ENCODE data around the gene AQP5. TPM values are rescaled to one million over a fixed set of nuclear protein-coding genes. Genes with fewer than 3 reads are reported as not detected.

AQP5 gene
- total and polyA plus RNA-seq, 2 donors (not counting 3 experiments of a cell fraction or from before 2014, with no cell fraction given): 0.95 to 2.3 TPM

DNA sequence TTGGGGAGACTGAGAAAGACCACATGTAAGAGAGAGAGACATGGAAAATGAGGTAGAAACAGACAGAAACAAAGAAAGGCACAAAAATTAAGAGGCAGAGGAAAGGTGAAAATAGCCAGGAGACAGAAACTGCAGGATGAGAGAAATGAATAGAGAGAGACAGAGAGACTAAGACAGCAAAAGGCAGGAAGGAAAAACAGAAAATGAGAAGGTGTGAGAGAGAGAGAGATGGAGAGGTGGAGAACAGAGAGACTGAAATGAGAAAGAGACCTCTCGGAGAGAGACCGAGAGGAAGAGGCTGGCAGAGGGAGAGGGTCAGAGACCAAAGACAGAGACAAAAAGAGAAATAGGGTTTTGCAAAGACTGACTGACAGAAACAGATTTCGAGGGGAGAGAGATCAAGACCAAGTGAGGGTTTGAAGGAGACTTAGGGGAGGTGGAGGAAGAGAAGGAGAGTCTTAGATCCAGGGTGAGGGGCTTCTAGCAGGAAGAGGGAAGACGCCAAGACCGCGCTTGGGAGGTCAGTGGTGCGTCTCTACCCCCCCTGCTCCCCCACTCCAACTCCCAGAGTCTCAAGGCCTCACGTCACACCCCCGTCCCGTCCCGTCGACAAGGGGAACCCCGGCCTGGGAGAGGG, 1.1 kb upstream of the AQP5 start:
- dilution Hi-C loops (cut with MboI; ENCODE audit: extremely low pct_ligation_motif_present, low sequenced_read_pairs) (loop anchor here (25.0 kb wide), 1 partner anchor 102 kb away; the partner anchor contains the start of gene ASIC1), intact Hi-C loops (cut with micrococcal nuclease) (no loop called here)
- Histone ChIP-seq H3K27ac (ENCODE audit: insufficient read depth, low read depth, low read length) (no peak overlapping the region), H3K27me3 (ENCODE audit: control insufficient read depth in 2 of 2, insufficient read depth in 2 of 2, low read length in 2 of 2) (no peaks in the 10 kb centered on the region), H3K4me2 (ENCODE audit: insufficient read depth, low read length) (no peak overlapping the region), H4K20me1 (replicated peaks; ENCODE audit: control insufficient read depth, extremely low read depth, insufficient read depth, low read length) (no peaks in the 10 kb centered on the region), H3K4me3 (replicated peaks in 1 of 3; ENCODE audit: insufficient read depth in 1 of 3, low read depth in 1 of 3, low read length in 3 of 3) (no peak overlapping the region), H3K4me1 (ENCODE audit: control insufficient read depth, extremely low read depth, insufficient read depth, low read length) (peaks cover 30% of the 10 kb centered on the region), H3K9me3 (replicated peaks; ENCODE audit: control insufficient read depth, insufficient read depth, low read length) (no peaks in the 10 kb centered on the region), H2AFZ (ENCODE audit: low read depth, low read length) (no peak overlapping the region), H3K79me2 (ENCODE audit: control insufficient read depth, insufficient read depth, low read length) (no peaks in the 10 kb centered on the region), H3K9ac (replicated peaks; ENCODE audit: extremely low read depth, insufficient read depth, low read length) (no peak overlapping the region), H3K36me3 (ENCODE audit: control insufficient read depth in 2 of 2, extremely low read depth in 1 of 2, insufficient read depth in 2 of 2, low read length in 2 of 2) (no peaks in the 10 kb centered on the region), H3K9me1 (replicated peaks; ENCODE audit: control insufficient read depth, extremely low read depth, insufficient read depth, low read length) (no peaks in the 10 kb centered on the region)
- ChIA-PET POLR2A (interaction anchor here (2.5 kb wide), 1 partner anchor 91 kb away, joined by 11 read pairs; no protein-coding TSS in a partner anchor), CTCF (interaction anchor here (1.1 to 4.3 kb wide), 5 partner anchors 15 to 110 kb away, joined by 3 to 61 read pairs (median 7); no protein-coding TSS in a partner anchor)
- DNase-seq (ENCODE audit: low read depth, low spot score) (no peak), FAIRE-seq (no peak)
- BruUV-seq (replicated peaks): no TSS peak
- TF ChIP-seq MYC (IDR thresholded peaks at IDR 0.05; ENCODE audit: low read depth, low read length) (no peak), EZH2 (IDR thresholded peaks at IDR 0.05; ENCODE audit: borderline replicate concordance, low read depth, low read length, severe bottlenecking) (peak; percentile 51), POLR2AphosphoS5 (IDR thresholded peaks at IDR 0.05; ENCODE audit: insufficient read depth, low read depth, low read length) (no peak), FOS (IDR thresholded peaks at IDR 0.05; ENCODE audit: borderline replicate concordance, insufficient read depth, low read length) (no peak)

GRCh38 chr12:49961993-49962764, 507 bp downstream of the AQP5 start:
- ChIA-PET CTCF (interaction anchor here (0.7 to 11.4 kb wide), 9 partner anchors 12 to 104 kb away, joined by 3 to 317 read pairs (median 10); no protein-coding TSS in a partner anchor), POLR2A (no interaction called here)
- DNase-seq (ENCODE audit: low read depth, low spot score): no peak
- TF ChIP-seq POLR2A (IDR thresholded peaks at IDR 0.05; ENCODE audit: low read depth, low read length) (no peak), MAX (IDR thresholded peaks at IDR 0.05; ENCODE audit: insufficient read depth, insufficient read length) (no peak), EZH2 (IDR thresholded peaks at IDR 0.05; ENCODE audit: borderline replicate concordance, low read depth, low read length, severe bottlenecking) (no peak), JUN (IDR thresholded peaks at IDR 0.05; ENCODE audit: borderline replicate concordance, insufficient read depth, insufficient read length, low read depth) (no peak), GATA2 (IDR thresholded peaks at IDR 0.05; ENCODE audit: insufficient read depth, insufficient read length, low read depth, low read length) (no peak), POLR2AphosphoS5 (IDR thresholded peaks at IDR 0.05; ENCODE audit: insufficient read depth, low read depth, low read length) (no peak), MYC (IDR thresholded peaks at IDR 0.05; ENCODE audit: low read depth, low read length) (no peak), FOS (IDR thresholded peaks at IDR 0.05; ENCODE audit: borderline replicate concordance, insufficient read depth, low read length) (no peak)
- TF ChIP-seq, protein P1, sequence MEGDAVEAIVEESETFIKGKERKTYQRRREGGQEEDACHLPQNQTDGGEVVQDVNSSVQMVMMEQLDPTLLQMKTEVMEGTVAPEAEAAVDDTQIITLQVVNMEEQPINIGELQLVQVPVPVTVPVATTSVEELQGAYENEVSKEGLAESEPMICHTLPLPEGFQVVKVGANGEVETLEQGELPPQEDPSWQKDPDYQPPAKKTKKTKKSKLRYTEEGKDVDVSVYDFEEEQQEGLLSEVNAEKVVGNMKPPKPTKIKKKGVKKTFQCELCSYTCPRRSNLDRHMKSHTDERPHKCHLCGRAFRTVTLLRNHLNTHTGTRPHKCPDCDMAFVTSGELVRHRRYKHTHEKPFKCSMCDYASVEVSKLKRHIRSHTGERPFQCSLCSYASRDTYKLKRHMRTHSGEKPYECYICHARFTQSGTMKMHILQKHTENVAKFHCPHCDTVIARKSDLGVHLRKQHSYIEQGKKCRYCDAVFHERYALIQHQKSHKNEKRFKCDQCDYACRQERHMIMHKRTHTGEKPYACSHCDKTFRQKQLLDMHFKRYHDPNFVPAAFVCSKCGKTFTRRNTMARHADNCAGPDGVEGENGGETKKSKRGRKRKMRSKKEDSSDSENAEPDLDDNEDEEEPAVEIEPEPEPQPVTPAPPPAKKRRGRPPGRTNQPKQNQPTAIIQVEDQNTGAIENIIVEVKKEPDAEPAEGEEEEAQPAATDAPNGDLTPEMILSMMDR (IDR thresholded peaks at IDR 0.05; ENCODE audit: extremely low read depth in 1 of 2, insufficient read depth in 1 of 2, low read depth in 1 of 2, low read length in 2 of 2): no peak
- Histone ChIP-seq H3K4me1 (ENCODE audit: control insufficient read depth, extremely low read depth, insufficient read depth, low read length) (peaks cover 31% of the 10 kb centered on the region), H3K9me1 (replicated peaks; ENCODE audit: control insufficient read depth, extremely low read depth, insufficient read depth, low read length) (no peaks in the 10 kb centered on the region), H3K36me3 (ENCODE audit: control insufficient read depth in 2 of 2, extremely low read depth in 1 of 2, insufficient read depth in 2 of 2, low read length in 2 of 2) (no peaks in the 10 kb centered on the region), H3K27ac (ENCODE audit: insufficient read depth, low read depth, low read length) (no peak overlapping the region), H2AFZ (ENCODE audit: low read depth, low read length) (no peak overlapping the region), H3K27me3 (ENCODE audit: control insufficient read depth in 2 of 2, insufficient read depth in 2 of 2, low read length in 2 of 2) (no peaks in the 10 kb centered on the region), H3K79me2 (ENCODE audit: control insufficient read depth, insufficient read depth, low read length) (no peaks in the 10 kb centered on the region), H3K9me3 (replicated peaks; ENCODE audit: control insufficient read depth, insufficient read depth, low read length) (no peaks in the 10 kb centered on the region), H3K9ac (replicated peaks; ENCODE audit: extremely low read depth, insufficient read depth, low read length) (no peak overlapping the region), H4K20me1 (replicated peaks; ENCODE audit: control insufficient read depth, extremely low read depth, insufficient read depth, low read length) (no peaks in the 10 kb centered on the region), H3K4me3 (replicated peaks in 1 of 3; ENCODE audit: insufficient read depth in 1 of 3, low read depth in 1 of 3, low read length in 3 of 3) (no peak overlapping the region), H3K4me2 (ENCODE audit: insufficient read depth, low read length) (no peak overlapping the region)
- no peak for FAIRE-seq
- no TSS peak for BruUV-seq (replicated peaks)
- dilution Hi-C loops (cut with MboI; ENCODE audit: extremely low pct_ligation_motif_present, low sequenced_read_pairs) (loop anchor here (25.0 kb wide), 1 partner anchor 100 kb away; the partner anchor contains the start of gene ASIC1), intact Hi-C loops (cut with micrococcal nuclease) (no loop called here)

Measured in endothelial cell of umbilical vein (primary cell).